Colonic mucosa (tissue), 4 donors: ENCODE results near the gene ERFL. TPM values are rescaled to one million over a fixed set of nuclear protein-coding genes. Genes with fewer than 3 reads are reported as not detected.

ENCODE experiments used
- DNase-seq: peaks from one replicate; pipeline ENCODE4 v3.0.0-alpha.2; 2020
- H3K27ac ChIP-seq: fragments of 200-600 bp; one replicate; pipeline ENCODE4 v1.8.0; 2021
- H3K27me3 ChIP-seq: fragments of 200-600 bp; one replicate; pipeline ENCODE4 v1.8.0; 2021
- H3K36me3 ChIP-seq: fragments of 200-600 bp; one replicate; pipeline ENCODE4 v1.8.0; 2021
- H3K4me1 ChIP-seq: fragments of 200-600 bp; one replicate; pipeline ENCODE4 v1.8.0; 2021; ENCODE audit warnings: mild to moderate bottlenecking
- H3K4me3 ChIP-seq: fragments of 200-600 bp; one replicate; pipeline ENCODE4 v1.8.0; 2021
- H3K9ac ChIP-seq, 2 donors: one replicate each; pipeline ENCODE4 v1.7.0; 2013; ENCODE audit warnings: control low read depth in 2 of 2, low read depth in 2 of 2, low read length in 2 of 2
- H3K9me3 ChIP-seq: fragments of 200-600 bp; one replicate; pipeline ENCODE4 v1.8.0; 2021
- intact Hi-C: fragments of 100-400 bp; cut with DNase I; formaldehyde crosslinking; loops from one replicate; pipeline ENCODE4 v1.14.1; 2022
- total RNA-seq, 2 donors: library from RNA; stranded (reverse); fragmentation: NEBNext Ultra II Directional in 1 of 2; extraction: Animal tissue kit (Norgen Biotek cat#: 25700) in 1 of 2; gene quantifications; one replicate each; pipeline ENCODE4 v1.2.1, GENCODE V29; 2021
- TF ChIP-seq, protein P1 (sequence below): fragments of 200-600 bp; IDR thresholded peaks from one replicate; pipeline ENCODE4 v1.8.0; 2022; ENCODE audit warnings: antibody characterized with exemption, mild to moderate bottlenecking
- donor health status: healthy.
- donor health status: DM: no; HTN: no; CAD: no.
- donor health status: DM: no; HTN: no; CAD: no.

The ERFL gene
- total RNA-seq: under 1 TPM; 0.42 to 0.47 TPM

DNA sequence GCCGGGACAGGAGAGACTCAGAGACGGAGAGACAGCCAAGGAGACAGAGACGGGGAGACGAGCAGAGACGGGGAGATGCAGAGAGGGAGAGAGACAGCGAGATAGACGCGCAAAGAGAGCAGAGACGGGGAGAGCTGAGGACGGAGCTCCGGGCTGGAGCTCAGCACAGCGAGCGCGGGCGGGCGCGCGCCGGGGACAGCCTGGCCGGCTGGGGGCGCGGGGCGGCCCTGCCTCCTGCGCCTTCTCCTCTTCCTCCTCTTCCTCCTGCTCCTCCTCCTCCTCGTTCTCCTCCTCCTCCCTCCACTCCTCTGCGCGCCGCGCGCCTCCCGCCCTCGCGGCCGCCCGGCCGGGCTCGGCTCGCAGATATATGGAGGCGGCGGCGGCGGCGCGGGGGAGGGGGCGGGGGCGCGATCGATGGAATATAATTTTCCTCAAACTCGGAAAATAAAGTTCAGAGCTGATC is at the start of gene ERFL:
ERFL (minus strand) TSS at position 229 of the 463 bp plus-strand sequence. CDS start 15,530 bp downstream, outside the sequence.
- peaks cover 5% of the 10 kb centered on the region for H3K4me1 ChIP-seq
- peak; percentile 50 for DNase-seq
- peak within 1 kb of the TSS; percentile 42 for H3K4me3 ChIP-seq
- peak within 1 kb of the TSS; percentile 61 to 63 for H3K9ac ChIP-seq
- no peaks in the 10 kb centered on the region for H3K36me3 ChIP-seq
- H3K27ac ChIP-seq: no peak within 1 kb of the TSS
- intact Hi-C loops: no loop called here
- no peaks in the 10 kb centered on the region for H3K9me3 ChIP-seq
- peaks cover 18% of the 10 kb centered on the region for H3K27me3 ChIP-seq
- TF ChIP-seq, protein P1, sequence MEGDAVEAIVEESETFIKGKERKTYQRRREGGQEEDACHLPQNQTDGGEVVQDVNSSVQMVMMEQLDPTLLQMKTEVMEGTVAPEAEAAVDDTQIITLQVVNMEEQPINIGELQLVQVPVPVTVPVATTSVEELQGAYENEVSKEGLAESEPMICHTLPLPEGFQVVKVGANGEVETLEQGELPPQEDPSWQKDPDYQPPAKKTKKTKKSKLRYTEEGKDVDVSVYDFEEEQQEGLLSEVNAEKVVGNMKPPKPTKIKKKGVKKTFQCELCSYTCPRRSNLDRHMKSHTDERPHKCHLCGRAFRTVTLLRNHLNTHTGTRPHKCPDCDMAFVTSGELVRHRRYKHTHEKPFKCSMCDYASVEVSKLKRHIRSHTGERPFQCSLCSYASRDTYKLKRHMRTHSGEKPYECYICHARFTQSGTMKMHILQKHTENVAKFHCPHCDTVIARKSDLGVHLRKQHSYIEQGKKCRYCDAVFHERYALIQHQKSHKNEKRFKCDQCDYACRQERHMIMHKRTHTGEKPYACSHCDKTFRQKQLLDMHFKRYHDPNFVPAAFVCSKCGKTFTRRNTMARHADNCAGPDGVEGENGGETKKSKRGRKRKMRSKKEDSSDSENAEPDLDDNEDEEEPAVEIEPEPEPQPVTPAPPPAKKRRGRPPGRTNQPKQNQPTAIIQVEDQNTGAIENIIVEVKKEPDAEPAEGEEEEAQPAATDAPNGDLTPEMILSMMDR: no peak

DNA sequence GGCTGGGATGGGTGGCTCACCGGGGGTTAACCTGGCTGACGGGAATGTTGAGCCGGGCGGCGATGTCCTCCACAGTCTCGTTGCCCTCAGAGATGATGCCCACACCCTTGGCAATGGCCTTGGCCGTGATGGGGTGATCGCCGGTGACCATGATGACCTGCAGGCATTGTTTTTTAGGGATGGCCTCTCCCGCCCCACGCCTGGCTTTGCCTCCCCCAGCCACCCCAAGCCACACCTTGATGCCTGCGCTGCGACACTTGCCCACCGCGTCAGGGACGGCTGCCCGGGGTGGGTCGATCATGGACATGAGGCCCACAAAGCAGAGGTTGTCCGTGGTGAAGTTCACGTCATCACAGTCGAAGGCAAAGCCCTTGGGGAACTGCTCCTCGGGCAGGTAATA is 49.7 kb upstream of the ERFL start:
- DNase-seq: no peak
- TF ChIP-seq, protein P1: no peak
- intact Hi-C loops: no loop called here

DNA sequence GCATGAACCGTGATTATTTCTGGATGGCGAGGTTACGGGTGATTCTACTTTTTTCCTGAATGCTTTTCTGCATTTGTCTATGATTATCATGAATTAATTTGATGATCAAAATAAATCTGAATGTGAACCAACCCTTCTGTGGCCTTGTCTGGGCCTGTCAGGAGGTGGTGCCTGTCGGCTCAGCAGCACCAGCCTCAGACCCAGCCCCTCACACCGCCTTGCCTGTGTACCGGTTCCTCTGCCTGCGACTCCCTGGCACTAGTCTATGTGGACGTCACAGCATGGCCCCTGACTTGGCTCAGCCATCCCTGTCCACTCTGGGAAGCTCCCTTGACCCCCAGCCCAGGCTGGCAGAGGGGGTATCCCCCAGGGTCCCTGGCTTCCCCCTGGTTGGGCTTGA is 46.4 kb upstream of the ERFL start:
- no peak overlapping the region for H3K27ac ChIP-seq
- no peaks in the 10 kb centered on the region for H3K9me3 ChIP-seq
- no peak overlapping the region for H3K9ac ChIP-seq
- H3K36me3 ChIP-seq: no peaks in the 10 kb centered on the region
- H3K4me1 ChIP-seq: no peaks in the 10 kb centered on the region
- TF ChIP-seq, protein P1: no peak
- H3K4me3 ChIP-seq: no peak overlapping the region
- no peak for DNase-seq
- no peaks in the 10 kb centered on the region for H3K27me3 ChIP-seq
- intact Hi-C loops: no loop called here

More for the DNA sequence above, 49.7 kb upstream of the ERFL start:
- H3K36me3 ChIP-seq: no peaks in the 10 kb centered on the region
- no peaks in the 10 kb centered on the region for H3K9me3 ChIP-seq
- H3K27me3 ChIP-seq: no peaks in the 10 kb centered on the region
- H3K4me1 ChIP-seq: no peaks in the 10 kb centered on the region
- no peak overlapping the region for H3K4me3 ChIP-seq
- H3K9ac ChIP-seq: no peak overlapping the region
- H3K27ac ChIP-seq: no peak overlapping the region

DNA sequence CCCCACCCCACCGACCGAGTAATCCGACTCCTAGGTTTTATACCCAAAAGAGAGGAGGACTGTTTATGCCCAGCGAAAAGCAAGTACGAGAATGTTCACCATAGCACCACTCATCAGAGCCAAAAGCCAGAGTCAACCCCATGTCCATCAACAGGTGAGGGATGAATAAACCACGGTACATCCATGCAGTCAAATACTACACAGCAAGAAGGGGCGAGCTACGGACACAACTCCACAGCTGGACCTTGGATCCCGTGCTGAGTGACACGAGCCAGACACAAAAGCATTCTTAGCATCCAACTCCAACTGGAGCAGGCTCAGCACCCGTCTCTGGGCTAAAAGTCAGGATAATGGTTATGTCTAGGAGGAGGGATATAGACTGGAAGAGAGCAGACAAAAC is 43.1 kb upstream of the ERFL start:
- no peak for DNase-seq
- H3K9me3 ChIP-seq: no peaks in the 10 kb centered on the region
- no peaks in the 10 kb centered on the region for H3K4me1 ChIP-seq
- H3K36me3 ChIP-seq: no peaks in the 10 kb centered on the region
- H3K27ac ChIP-seq: no peak overlapping the region
- H3K27me3 ChIP-seq: no peaks in the 10 kb centered on the region
- H3K4me3 ChIP-seq: no peak overlapping the region
- TF ChIP-seq, protein P1: no peak
- no peak overlapping the region for H3K9ac ChIP-seq
- intact Hi-C loops: no loop called here

DNA sequence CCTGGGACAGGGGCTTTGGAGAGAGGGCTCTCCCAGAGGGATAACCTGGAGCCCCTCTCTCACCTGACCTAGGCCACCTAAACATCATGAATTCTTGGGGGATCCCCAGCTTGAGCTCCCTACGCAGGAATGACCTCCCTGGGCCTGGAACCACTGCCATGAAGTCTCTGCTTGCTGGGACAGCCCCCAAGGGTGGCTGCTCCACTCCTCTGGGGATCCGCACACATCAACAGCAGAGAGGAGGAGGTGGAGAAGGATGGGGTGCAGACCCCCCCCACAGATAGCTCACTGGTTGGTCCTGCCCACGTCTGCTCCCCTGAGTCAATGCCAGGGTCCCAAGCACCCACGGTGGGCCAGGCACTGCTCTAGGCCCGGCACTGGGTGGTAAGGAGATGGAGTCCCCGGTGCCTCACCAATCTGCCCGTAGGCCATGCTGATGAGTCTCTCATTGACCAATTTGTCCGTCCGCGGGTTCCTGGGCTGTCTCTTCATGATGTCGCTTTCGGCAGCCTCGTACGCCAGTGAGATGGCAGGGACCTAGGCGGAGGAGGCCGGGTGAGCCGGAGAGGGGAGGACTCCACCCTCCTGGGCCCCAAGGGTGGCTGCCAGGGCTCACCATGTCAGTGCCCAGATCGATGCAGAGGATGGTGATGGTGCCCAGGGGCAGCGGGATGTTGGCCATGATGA is 41.7 kb upstream of the ERFL start:
- Histone ChIP-seq H3K4me1 (no peaks in the 10 kb centered on the region), H3K9me3 (no peaks in the 10 kb centered on the region), H3K27ac (no peak overlapping the region), H3K4me3 (no peak overlapping the region), H3K9ac (no peak overlapping the region), H3K27me3 (no peaks in the 10 kb centered on the region), H3K36me3 (no peaks in the 10 kb centered on the region)
- TF ChIP-seq, protein P1: no peak
- intact Hi-C loops: no loop called here
- DNase-seq: no peak
